Fibroblast of lung (primary cell): ENCODE measurements around the gene MAEA.

Experiments used
- EZH2 ChIP-seq: IDR thresholded peaks from 2 replicates; pipeline ENCODE4 v1.5.1; 2012; ENCODE audit warnings: low read length, control low read depth, mild to moderate bottlenecking; ENCODE audit errors: missing control alignments
- TF ChIP-seq, protein P1 (sequence below), 2 donors: IDR thresholded peaks in 1 of 2; conservative IDR thresholded peaks in 1 of 2; 1 replicate in 1 of 2; 2 replicates in 1 of 2; pipeline ENCODE4 v1.5.1; 2011 to 2012; ENCODE audit warnings: low read length in 2 of 2, control low read depth in 1 of 2, inconsistent platforms in 1 of 2, low read depth in 1 of 2, mild to moderate bottlenecking in 1 of 2

DNA sequence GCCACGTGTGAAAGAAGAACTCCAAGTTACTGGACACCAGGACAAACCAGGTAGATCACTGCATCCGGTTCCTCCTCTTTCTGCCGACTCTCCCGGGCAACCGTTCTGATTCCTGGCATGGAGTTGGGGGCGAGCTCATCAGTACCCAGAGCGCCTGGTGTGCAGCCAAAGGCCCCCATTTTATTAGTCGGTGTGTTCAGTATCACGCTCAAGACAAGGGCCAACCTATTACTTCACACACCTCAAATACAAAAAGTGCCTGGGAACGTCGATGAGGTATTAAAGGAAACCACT lies 38.0 kb upstream of the MAEA start:
- TF ChIP-seq, protein P1, sequence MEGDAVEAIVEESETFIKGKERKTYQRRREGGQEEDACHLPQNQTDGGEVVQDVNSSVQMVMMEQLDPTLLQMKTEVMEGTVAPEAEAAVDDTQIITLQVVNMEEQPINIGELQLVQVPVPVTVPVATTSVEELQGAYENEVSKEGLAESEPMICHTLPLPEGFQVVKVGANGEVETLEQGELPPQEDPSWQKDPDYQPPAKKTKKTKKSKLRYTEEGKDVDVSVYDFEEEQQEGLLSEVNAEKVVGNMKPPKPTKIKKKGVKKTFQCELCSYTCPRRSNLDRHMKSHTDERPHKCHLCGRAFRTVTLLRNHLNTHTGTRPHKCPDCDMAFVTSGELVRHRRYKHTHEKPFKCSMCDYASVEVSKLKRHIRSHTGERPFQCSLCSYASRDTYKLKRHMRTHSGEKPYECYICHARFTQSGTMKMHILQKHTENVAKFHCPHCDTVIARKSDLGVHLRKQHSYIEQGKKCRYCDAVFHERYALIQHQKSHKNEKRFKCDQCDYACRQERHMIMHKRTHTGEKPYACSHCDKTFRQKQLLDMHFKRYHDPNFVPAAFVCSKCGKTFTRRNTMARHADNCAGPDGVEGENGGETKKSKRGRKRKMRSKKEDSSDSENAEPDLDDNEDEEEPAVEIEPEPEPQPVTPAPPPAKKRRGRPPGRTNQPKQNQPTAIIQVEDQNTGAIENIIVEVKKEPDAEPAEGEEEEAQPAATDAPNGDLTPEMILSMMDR (conservative IDR thresholded peaks at IDR 0.05 in 1 of 2, IDR thresholded peaks at IDR 0.05 in 1 of 2; ENCODE audit: low read depth in 1 of 2, low read length in 2 of 2): no peak
- no peak for TF ChIP-seq EZH2
